Neural cell (in vitro differentiated cells): Measurements from ENCODE around the gene PRKAR1B.

Experiments used
- CTCF ChIP-seq: fragments of 450-650 bp; IDR thresholded peaks from 2 replicates; pipeline ENCODE4 v1.5.1; 2014; ENCODE audit warnings: antibody characterized with exemption, mild to moderate bottlenecking, moderate library complexity; ENCODE audit not compliant: poor library complexity, severe bottlenecking
- EP300 ChIP-seq: fragments of 450-650 bp; conservative IDR thresholded peaks from 2 replicates; pipeline ENCODE4 v1.6.1; 2014; ENCODE audit warnings: antibody characterized with exemption, mild to moderate bottlenecking, moderate library complexity; ENCODE audit not compliant: poor library complexity, severe bottlenecking
- EZH2 ChIP-seq: fragments of 200-600, 300-800 bp; shearing (Covaris generic), sonication (generic); IDR thresholded peaks from 2 replicates; pipeline ENCODE4 v1.6.1; 2014; ENCODE audit warnings: antibody characterized with exemption, low read length, borderline replicate concordance, mild to moderate bottlenecking; ENCODE audit not compliant: insufficient read depth, poor library complexity, severe bottlenecking
- POLR2AphosphoS5 ChIP-seq: IDR thresholded peaks from 2 replicates; pipeline ENCODE4 v1.6.1; 2012
- RAD21 ChIP-seq: fragments of 450-650 bp; conservative IDR thresholded peaks from 2 replicates; pipeline ENCODE4 v1.6.1; 2014; ENCODE audit warnings: antibody characterized with exemption, mild to moderate bottlenecking, moderate library complexity
- REST ChIP-seq: IDR thresholded peaks from 2 replicates; pipeline ENCODE4 v1.6.1; 2012; ENCODE audit warnings: borderline replicate concordance
- SMC3 ChIP-seq: fragments of 450-650 bp; conservative IDR thresholded peaks from 2 replicates; pipeline ENCODE4 v1.6.1; 2014; ENCODE audit warnings: antibody characterized with exemption, mild to moderate bottlenecking, moderate library complexity; ENCODE audit not compliant: poor library complexity

GRCh38 chr7:753190-753589, 26.1 kb upstream of the PRKAR1B start:
- TF ChIP-seq CTCF (no peak), POLR2AphosphoS5 (no peak), REST (no peak), EP300 (no peak), EZH2 (no peak), RAD21 (no peak), SMC3 (no peak)
